SK-N-SH (cell line): ENCODE measurements around the gene OST4. TPM values are rescaled to one million over a fixed set of nuclear protein-coding genes. Genes with fewer than 3 reads are reported as not detected.

ENCODE experiments used
- CTCF ChIA-PET: fragments of 300-600, 350-600 bp; formaldehyde crosslinking; extraction: SDS; loops from one replicate; lab custom pipeline; 2021; lab: Yijun Ruan, JAX
- POLR2A ChIA-PET: fragments of 350-600 bp; sonication (Branson Sonifier 250); formaldehyde crosslinking; extraction: SDS; loops from one replicate; lab custom pipeline; 2020; ENCODE audit warnings: antibody characterized with exemption, inconsistent platforms; lab: Yijun Ruan, JAX
- DNase-seq: peaks from one replicate; pipeline ENCODE4 v3.0.0; 2012
- H2AFZ ChIP-seq: fragments of 200-600 bp; sonication (generic); 2 replicates; pipeline ENCODE4 v1.8.1; 2016; ENCODE audit warnings: antibody characterized with exemption, mild to moderate bottlenecking, low read depth
- H3F3A ChIP-seq: fragments of 200-600 bp; sonication (generic); replicated peaks from 2 replicates; pipeline ENCODE3; 2016; ENCODE audit warnings: antibody characterized with exemption, mild to moderate bottlenecking; ENCODE audit not compliant: insufficient read depth
- H3K27ac ChIP-seq, 2 experiments: fragments of 200-500 bp in 1 of 2; fragments of 200-600 bp in 1 of 2; sonication (Bioruptor generic) in 1 of 2; sonication (generic), shearing (Covaris generic) in 1 of 2; 2 replicates each; pipeline versions ENCODE4 v1.5.1 to v1.6.1; 2014 to 2016; ENCODE audit warnings: low read depth in 2 of 2, inconsistent platforms in 1 of 2, low read length in 1 of 2, mild to moderate bottlenecking in 1 of 2, mixed read lengths in 1 of 2
- H3K27me3 ChIP-seq: fragments of 200-600 bp; sonication (generic), shearing (Covaris generic); 2 replicates; pipeline ENCODE4 v1.6.1; 2016; ENCODE audit warnings: mixed run types; ENCODE audit not compliant: insufficient read depth
- H3K36me3 ChIP-seq, 2 experiments: fragments of 200-500 bp in 1 of 2; fragments of 200-600 bp in 1 of 2; sonication (Bioruptor generic) in 1 of 2; sonication (generic) in 1 of 2; replicated peaks in 1 of 2; 2 replicates each; pipeline versions ENCODE3 to v1.5.1; 2014 to 2016; ENCODE audit warnings: low read length in 1 of 2, mild to moderate bottlenecking in 1 of 2; ENCODE audit not compliant: insufficient read depth in 2 of 2, control insufficient read depth in 1 of 2
- H3K4me1 ChIP-seq, 2 experiments: fragments of 200-500 bp in 1 of 2; fragments of 200-600 bp in 1 of 2; sonication (Bioruptor generic) in 1 of 2; sonication (generic), shearing (Covaris generic) in 1 of 2; 2 replicates each; pipeline versions ENCODE4 v1.5.1 to v1.6.1; 2014 to 2016; ENCODE audit warnings: low read depth in 1 of 2, low read length in 1 of 2, mixed run types in 1 of 2; ENCODE audit not compliant: insufficient read depth in 2 of 2, control insufficient read depth in 1 of 2
- H3K4me2 ChIP-seq: fragments of 200-600 bp; sonication (generic), shearing (Covaris generic); 2 replicates; pipeline ENCODE4 v1.6.1; 2017; ENCODE audit warnings: mixed run types
- H3K4me3 ChIP-seq, 2 experiments: fragments of 200-500 bp in 1 of 2; fragments of 200-600 bp in 1 of 2; sonication (Bioruptor generic) in 1 of 2; sonication (generic), shearing (Covaris generic) in 1 of 2; 2 replicates each; pipeline versions ENCODE4 v1.5.1 to v1.8.1; 2014 to 2016; ENCODE audit warnings: low read depth in 2 of 2, inconsistent platforms in 1 of 2, low read length in 1 of 2, mild to moderate bottlenecking in 1 of 2, mixed read lengths in 1 of 2, moderate library complexity in 1 of 2
- H3K79me2 ChIP-seq: fragments of 200-600 bp; sonication (generic); 2 replicates; pipeline ENCODE4 v1.8.1; 2017; ENCODE audit warnings: mild to moderate bottlenecking; ENCODE audit not compliant: insufficient read depth
- H3K9ac ChIP-seq: fragments of 200-600 bp; sonication (generic); 2 replicates; pipeline ENCODE4 v1.6.1; 2017; ENCODE audit warnings: mixed run types
- H3K9me2 ChIP-seq: fragments of 200-600 bp; sonication (generic); 2 replicates; pipeline ENCODE4 v1.6.1; 2017; ENCODE audit warnings: mixed run types
- H3K9me3 ChIP-seq: fragments of 200-600 bp; sonication (generic); 2 replicates; pipeline ENCODE4 v1.6.1; 2017; ENCODE audit warnings: mixed run types, mild to moderate bottlenecking, moderate library complexity
- H4K20me1 ChIP-seq: fragments of 200-600 bp; sonication (generic); 2 replicates; pipeline ENCODE4 v1.6.1; 2017; ENCODE audit warnings: mild to moderate bottlenecking, mixed run types; ENCODE audit not compliant: insufficient read depth
- EP300 ChIP-seq, 2 experiments: IDR thresholded peaks; 2 replicates each; pipeline versions ENCODE4 v1.4.0 to v1.6.1; 2012; ENCODE audit warnings: borderline replicate concordance in 1 of 2, low read depth in 1 of 2, low read length in 1 of 2
- EZH2phosphoT487 ChIP-seq: fragments of 200-600 bp; sonication (generic); IDR thresholded peaks from 2 replicates; pipeline ENCODE4 v1.6.1; 2017; ENCODE audit warnings: low read depth, mixed run types, mild to moderate bottlenecking, antibody characterized with exemption, moderate library complexity, borderline replicate concordance
- FOXJ3 ChIP-seq: sonication (generic); formaldehyde crosslinking; IDR thresholded peaks from 2 replicates; pipeline ENCODE4 v1.5.1; 2020; ENCODE audit warnings: mild to moderate bottlenecking, missing genetic modification reagents
- MAX ChIP-seq: IDR thresholded peaks from 2 replicates; pipeline ENCODE4 v1.4.0; 2012; ENCODE audit warnings: low read depth
- MEF2A ChIP-seq: IDR thresholded peaks from 2 replicates; pipeline ENCODE4 v1.4.0; 2012; ENCODE audit warnings: low read depth, borderline replicate concordance
- NRF1 ChIP-seq: IDR thresholded peaks from 2 replicates; pipeline ENCODE4 v1.6.1; 2012; ENCODE audit warnings: low read depth, mild to moderate bottlenecking, low read length
- RAD21 ChIP-seq: IDR thresholded peaks from 2 replicates; pipeline ENCODE4 v1.6.1; 2012; ENCODE audit warnings: mild to moderate bottlenecking, low read length
- RXRA ChIP-seq: IDR thresholded peaks from 2 replicates; pipeline ENCODE4 v1.4.0; 2012; ENCODE audit warnings: low read depth, mild to moderate bottlenecking, borderline replicate concordance
- SIN3A ChIP-seq: IDR thresholded peaks from 2 replicates; pipeline ENCODE4 v1.6.1; 2012; ENCODE audit warnings: low read depth, mild to moderate bottlenecking, low read length, moderate library complexity, borderline replicate concordance
- SMC3 ChIP-seq: IDR thresholded peaks from 2 replicates; pipeline ENCODE4 v1.6.1; 2012; ENCODE audit warnings: low read depth, low read length, improper control_type of control experiment
- TEAD4 ChIP-seq: IDR thresholded peaks from 2 replicates; pipeline ENCODE4 v1.4.0; 2012; ENCODE audit warnings: mild to moderate bottlenecking, borderline replicate concordance; ENCODE audit not compliant: insufficient read depth
- ZBTB33 ChIP-seq: IDR thresholded peaks from 2 replicates; pipeline ENCODE4 v1.4.0; 2012; ENCODE audit warnings: low read depth, borderline replicate concordance
- WGBS: methylation state at CpG from one replicate; pipeline ENCODE4 v1.1.6; 2017; ENCODE audit warnings: low lambda C conversion rate; 5-methylcytosine and 5-hydroxymethylcytosine counted together
- polyA plus RNA-seq, 3 experiments: library from polyadenylated mRNA; depleted of rRNA; stranded (reverse); fragments of >200 nt; gene quantifications; 2 replicates each; pipeline ENCODE4 v1.2.3, GENCODE V29; 2012
- TF ChIP-seq, protein P1 (sequence below): IDR thresholded peaks from 2 replicates; pipeline ENCODE4 v1.4.0; 2012; ENCODE audit warnings: low read depth, borderline replicate concordance
- TF ChIP-seq, protein P2 (sequence below): IDR thresholded peaks from 2 replicates; pipeline ENCODE4; 2012
- TF ChIP-seq, protein P3 (sequence below): IDR thresholded peaks from 2 replicates; pipeline ENCODE4 v1.6.1; 2012; ENCODE audit warnings: mild to moderate bottlenecking, low read depth, low read length, moderate library complexity
- TF ChIP-seq, protein P4 (sequence below): fragments of 150-350 bp; IDR thresholded peaks from 2 replicates; pipeline ENCODE4 v1.6.1; 2016; ENCODE audit warnings: mild to moderate bottlenecking, low read depth, low read length

The OST4 gene
- polyA plus RNA-seq, 1 of the 3 experiments (the other 2 are of a cell fraction) = 1,851 TPM

- Histone ChIP-seq H4K20me1 (no peaks in the 10 kb centered on the region), H3K79me2 (no peaks in the 10 kb centered on the region), H3K9me3 (no peaks in the 10 kb centered on the region), H3K9me2 (no peaks in the 10 kb centered on the region), H3K4me1 (no peaks in the 10 kb centered on the region), H3K27ac (no peak overlapping the region), H3K36me3 (no peaks in the 10 kb centered on the region), H2AFZ (no peak overlapping the region), H3K27me3 (no peaks in the 10 kb centered on the region), H3K4me3 (no peak overlapping the region), H3K9ac (no peak overlapping the region), H3F3A (no peaks in the 10 kb centered on the region), H3K4me2 (no peak overlapping the region)
- ChIA-PET CTCF (interaction anchor here (1.4 to 14.2 kb wide), 5 partner anchors 10 to 195 kb away, joined by 4 to 169 read pairs (median 6); partner anchors contain the start of genes CGREF1 and TRIM54), POLR2A (interaction anchor here (1.6 kb wide), 1 partner anchor 16 kb away, joined by 5 read pairs; the partner anchor contains the start of gene ABHD1)
- WGBS = 63% methylated on average over 2 of the region's 2 CpGs
- TF ChIP-seq, protein P1, sequence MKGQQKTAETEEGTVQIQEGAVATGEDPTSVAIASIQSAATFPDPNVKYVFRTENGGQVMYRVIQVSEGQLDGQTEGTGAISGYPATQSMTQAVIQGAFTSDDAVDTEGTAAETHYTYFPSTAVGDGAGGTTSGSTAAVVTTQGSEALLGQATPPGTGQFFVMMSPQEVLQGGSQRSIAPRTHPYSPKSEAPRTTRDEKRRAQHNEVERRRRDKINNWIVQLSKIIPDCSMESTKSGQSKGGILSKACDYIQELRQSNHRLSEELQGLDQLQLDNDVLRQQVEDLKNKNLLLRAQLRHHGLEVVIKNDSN = no peak
- TF ChIP-seq FOXJ3 (no peak), TEAD4 (no peak), SIN3A (no peak), ZBTB33 (no peak), EP300 (IDR thresholded peaks at IDR 0.05; ENCODE audit: borderline replicate concordance in 1 of 2, low read depth in 1 of 2, low read length in 1 of 2) (no peak), SMC3 (no peak), MAX (no peak), MEF2A (no peak), EZH2phosphoT487 (no peak), RXRA (no peak), RAD21 (no peak)
- TF ChIP-seq, protein P2, sequence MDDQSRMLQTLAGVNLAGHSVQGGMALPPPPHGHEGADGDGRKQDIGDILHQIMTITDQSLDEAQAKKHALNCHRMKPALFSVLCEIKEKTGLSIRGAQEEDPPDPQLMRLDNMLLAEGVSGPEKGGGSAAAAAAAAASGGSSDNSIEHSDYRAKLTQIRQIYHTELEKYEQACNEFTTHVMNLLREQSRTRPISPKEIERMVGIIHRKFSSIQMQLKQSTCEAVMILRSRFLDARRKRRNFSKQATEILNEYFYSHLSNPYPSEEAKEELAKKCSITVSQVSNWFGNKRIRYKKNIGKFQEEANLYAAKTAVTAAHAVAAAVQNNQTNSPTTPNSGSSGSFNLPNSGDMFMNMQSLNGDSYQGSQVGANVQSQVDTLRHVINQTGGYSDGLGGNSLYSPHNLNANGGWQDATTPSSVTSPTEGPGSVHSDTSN = no peak
- no peak for DNase-seq
Measured at GRCh38 chr2:27108221-27108620, 36.8 kb upstream of the OST4 start.

DNA sequence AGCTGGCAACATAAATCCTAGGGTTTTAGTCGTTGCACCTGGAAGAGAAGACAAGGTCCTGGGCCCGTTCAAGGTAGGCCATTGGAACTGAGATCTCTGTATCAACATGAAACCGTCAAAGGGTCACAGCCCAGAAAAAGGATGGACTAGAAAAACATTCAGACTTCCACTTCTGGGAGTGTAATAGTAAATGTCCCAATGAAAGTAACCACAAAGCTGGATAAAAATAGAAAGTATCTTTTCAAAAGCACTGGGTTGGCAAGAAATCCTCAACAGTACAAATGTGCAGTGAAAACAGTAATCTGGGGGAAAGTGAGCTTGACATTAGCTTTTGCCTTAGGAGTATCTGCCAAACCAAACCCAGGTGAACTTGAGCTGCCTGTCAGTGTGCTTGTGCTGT is 34.5 kb upstream of the OST4 start:
- CTCF ChIA-PET = interaction anchor here (0.7 to 14.2 kb wide), 11 partner anchors 8 to 563 kb away, joined by 3 to 169 read pairs (median 4); partner anchors contain the start of genes PREB and TRIM54
- WGBS = 55% methylated on average over 3 of the region's 3 CpGs

More for the DNA sequence above, 34.5 kb upstream of the OST4 start:
- no peaks in the 10 kb centered on the region for H3F3A ChIP-seq
- no peak overlapping the region for H3K4me2 ChIP-seq
- no peaks in the 10 kb centered on the region for H3K9me2 ChIP-seq
- POLR2A ChIA-PET = interaction anchor here (0.8 to 1.0 kb wide), 2 partner anchors 13 to 18 kb away, joined by 3 read pairs; partner anchors contain the start of gene ABHD1
- no peaks in the 10 kb centered on the region for H3K9me3 ChIP-seq
- no peak overlapping the region for H3K9ac ChIP-seq
- H3K4me1 ChIP-seq = no peaks in the 10 kb centered on the region
- no peaks in the 10 kb centered on the region for H3K27me3 ChIP-seq
- H4K20me1 ChIP-seq = no peaks in the 10 kb centered on the region
- H3K79me2 ChIP-seq = no peaks in the 10 kb centered on the region
- H3K36me3 ChIP-seq = no peaks in the 10 kb centered on the region
- TF ChIP-seq SIN3A (no peak), SMC3 (no peak), NRF1 (no peak)
- TF ChIP-seq, protein P3, sequence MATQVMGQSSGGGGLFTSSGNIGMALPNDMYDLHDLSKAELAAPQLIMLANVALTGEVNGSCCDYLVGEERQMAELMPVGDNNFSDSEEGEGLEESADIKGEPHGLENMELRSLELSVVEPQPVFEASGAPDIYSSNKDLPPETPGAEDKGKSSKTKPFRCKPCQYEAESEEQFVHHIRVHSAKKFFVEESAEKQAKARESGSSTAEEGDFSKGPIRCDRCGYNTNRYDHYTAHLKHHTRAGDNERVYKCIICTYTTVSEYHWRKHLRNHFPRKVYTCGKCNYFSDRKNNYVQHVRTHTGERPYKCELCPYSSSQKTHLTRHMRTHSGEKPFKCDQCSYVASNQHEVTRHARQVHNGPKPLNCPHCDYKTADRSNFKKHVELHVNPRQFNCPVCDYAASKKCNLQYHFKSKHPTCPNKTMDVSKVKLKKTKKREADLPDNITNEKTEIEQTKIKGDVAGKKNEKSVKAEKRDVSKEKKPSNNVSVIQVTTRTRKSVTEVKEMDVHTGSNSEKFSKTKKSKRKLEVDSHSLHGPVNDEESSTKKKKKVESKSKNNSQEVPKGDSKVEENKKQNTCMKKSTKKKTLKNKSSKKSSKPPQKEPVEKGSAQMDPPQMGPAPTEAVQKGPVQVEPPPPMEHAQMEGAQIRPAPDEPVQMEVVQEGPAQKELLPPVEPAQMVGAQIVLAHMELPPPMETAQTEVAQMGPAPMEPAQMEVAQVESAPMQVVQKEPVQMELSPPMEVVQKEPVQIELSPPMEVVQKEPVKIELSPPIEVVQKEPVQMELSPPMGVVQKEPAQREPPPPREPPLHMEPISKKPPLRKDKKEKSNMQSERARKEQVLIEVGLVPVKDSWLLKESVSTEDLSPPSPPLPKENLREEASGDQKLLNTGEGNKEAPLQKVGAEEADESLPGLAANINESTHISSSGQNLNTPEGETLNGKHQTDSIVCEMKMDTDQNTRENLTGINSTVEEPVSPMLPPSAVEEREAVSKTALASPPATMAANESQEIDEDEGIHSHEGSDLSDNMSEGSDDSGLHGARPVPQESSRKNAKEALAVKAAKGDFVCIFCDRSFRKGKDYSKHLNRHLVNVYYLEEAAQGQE = no peak
- TF ChIP-seq, protein P4, sequence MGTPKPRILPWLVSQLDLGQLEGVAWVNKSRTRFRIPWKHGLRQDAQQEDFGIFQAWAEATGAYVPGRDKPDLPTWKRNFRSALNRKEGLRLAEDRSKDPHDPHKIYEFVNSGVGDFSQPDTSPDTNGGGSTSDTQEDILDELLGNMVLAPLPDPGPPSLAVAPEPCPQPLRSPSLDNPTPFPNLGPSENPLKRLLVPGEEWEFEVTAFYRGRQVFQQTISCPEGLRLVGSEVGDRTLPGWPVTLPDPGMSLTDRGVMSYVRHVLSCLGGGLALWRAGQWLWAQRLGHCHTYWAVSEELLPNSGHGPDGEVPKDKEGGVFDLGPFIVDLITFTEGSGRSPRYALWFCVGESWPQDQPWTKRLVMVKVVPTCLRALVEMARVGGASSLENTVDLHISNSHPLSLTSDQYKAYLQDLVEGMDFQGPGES = no peak
- TF ChIP-seq, all 33 proteins: peak for 0
- no peak for DNase-seq
- Histone ChIP-seq H3K27ac (no peak overlapping the region), H3K4me3 (no peak overlapping the region), H2AFZ (no peak overlapping the region)
